Nucleus accumbens (tissue), 56 donors: ENCODE results near the gene FNDC10.

Experiments used
- DNase-seq, 56 donors: peaks; one replicate each; lab custom pipeline; 2025; lab: John Stamatoyannopoulos, UW

Gene FNDC10

GRCh38 chr1:1628754-1629429 lies 29.0 kb upstream of the FNDC10 start:
- DNase-seq, result no peak

DNA sequence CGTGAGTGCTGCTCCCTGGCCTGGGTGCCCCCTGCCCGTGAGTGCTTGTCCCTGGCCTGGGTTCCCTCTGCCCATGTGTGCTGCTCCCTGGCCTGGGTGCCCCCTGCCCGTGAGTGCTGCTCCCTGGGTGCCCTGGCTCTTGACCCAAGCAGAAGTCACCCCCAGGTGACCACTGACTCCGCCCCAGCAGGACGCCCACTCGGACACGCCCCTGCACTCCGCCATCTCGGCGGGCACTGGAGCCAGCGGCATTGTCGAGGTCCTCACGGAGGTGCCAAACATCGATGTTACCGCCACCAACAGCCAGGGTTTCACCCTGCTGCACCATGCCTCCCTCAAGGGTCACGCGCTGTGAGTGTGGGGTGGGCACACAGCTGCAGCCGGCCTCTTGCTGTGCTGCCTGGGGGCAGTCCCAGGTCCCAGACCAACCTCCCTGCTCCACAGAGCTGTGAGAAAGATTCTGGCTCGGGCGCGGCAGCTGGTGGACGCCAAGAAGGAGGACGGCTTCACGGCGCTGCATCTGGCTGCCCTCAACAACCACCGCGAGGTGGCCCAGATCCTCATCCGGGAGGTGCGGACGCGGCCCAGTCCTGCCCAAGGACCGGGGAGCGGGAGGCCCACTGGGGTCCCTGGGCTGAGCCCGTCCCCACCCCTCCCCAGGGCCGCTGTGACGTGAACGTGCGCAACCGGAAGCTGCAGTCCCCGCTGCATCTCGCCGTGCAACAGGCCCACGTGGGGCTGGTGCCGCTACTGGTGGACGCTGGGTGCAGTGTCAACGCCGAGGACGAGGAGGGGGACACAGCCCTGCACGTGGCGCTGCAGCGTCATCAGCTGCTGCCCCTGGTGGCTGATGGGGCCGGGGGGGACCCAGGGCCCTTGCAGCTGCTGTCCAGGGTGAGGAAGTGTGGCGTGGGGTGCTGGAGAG lies 28.2 kb upstream of the FNDC10 start:
- DNase-seq, result no peak

- no peak for DNase-seq
These were observed 27.4 kb upstream of the FNDC10 start for GRCh38 chr1:1627261-1627828.

- DNase-seq, result no peak
These were observed 26.5 kb upstream of the FNDC10 start for GRCh38 chr1:1626207-1627141.

GRCh38 chr1:1625824-1626206 lies 25.9 kb upstream of the FNDC10 start:
- DNase-seq, result no peak

DNA sequence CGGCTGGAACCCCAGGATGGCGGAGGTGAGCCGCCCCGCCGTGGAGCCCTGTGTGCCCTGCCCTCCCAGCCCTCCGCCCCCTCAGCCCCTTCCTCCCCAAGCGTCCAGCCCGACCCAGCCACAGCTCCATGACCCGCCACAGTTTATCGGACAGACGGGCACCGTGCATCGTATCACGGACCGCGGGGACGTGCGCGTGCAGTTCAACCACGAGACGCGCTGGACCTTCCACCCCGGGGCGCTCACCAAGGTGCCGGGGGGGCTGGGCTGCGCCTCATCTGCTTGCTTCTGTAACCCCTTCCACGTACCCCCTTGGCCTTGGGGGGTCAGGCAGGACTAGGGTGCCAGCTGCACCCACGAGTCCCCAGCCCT lies 25.5 kb upstream of the FNDC10 start:
- no peak for DNase-seq

- DNase-seq, result no peak
These were observed 24.8 kb upstream of the FNDC10 start for GRCh38 chr1:1624443-1625403.

GRCh38 chr1:1623631-1624442 lies 23.9 kb upstream of the FNDC10 start:
- no peak for DNase-seq

DNA sequence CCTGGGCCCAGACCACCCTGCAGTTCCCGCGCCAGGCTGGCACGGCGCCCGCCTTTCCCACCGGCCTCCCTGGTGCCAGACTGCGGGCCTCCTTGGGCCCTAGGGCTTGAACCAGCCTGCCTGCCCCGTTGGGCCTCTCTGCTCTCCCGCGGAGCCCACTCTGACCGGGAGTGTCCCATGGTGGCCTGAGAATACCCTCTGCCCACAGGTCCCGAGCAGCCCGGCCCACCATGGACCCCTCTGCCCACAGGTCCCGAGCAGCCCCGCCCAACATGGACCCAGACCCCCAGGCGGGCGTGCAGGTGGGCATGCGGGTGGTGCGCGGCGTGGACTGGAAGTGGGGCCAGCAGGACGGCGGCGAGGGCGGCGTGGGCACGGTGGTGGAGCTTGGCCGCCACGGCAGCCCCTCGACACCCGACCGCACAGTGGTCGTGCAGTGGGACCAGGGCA lies 23.3 kb upstream of the FNDC10 start:
- DNase-seq, result no peak

- DNase-seq, result no peak
These were observed 22.8 kb upstream of the FNDC10 start for GRCh38 chr1:1622788-1623094.

DNA sequence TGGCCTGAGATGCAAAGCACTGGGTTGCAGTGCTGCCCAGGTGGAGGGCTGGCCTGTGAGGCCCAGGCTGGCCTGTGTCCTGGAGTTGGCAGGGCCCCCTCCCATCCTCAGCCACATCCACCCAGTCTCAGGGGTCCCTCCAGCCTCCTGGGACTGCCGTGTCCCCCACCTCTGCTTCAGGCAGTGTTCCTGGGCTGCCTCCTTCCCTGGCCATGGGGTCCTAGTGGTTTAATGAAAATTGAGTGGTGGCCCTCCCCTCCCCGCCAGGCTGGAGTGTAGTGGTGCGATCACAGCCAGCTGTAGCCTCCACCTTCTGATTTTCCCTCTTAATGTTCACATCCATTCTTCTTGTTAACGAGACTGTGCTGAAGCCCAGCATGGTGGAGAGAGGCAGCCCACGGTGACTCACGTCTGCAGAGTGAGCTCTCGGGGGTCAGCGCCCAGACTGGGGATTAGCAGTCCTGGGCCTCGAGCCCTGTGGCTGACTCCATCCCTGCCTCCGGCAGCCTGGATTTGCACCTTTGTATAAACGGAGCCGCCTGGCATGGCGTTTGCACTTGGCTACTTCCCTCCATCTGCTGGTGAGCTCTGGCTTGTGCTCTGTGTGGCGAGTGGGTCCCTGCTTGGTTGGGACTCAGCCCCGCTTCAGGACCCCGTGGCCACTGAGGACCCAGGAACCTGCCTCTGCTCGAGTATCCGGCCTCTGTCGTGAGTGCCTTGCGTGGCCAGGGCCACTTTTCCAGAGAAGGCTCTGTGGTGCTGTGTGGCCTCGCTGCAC lies 22.3 kb upstream of the FNDC10 start:
- DNase-seq, result no peak

GRCh38 chr1:1621173-1622009 lies 21.5 kb upstream of the FNDC10 start:
- DNase-seq, result no peak

GRCh38 chr1:1620433-1621139 lies 20.7 kb upstream of the FNDC10 start:
- no peak for DNase-seq

DNA sequence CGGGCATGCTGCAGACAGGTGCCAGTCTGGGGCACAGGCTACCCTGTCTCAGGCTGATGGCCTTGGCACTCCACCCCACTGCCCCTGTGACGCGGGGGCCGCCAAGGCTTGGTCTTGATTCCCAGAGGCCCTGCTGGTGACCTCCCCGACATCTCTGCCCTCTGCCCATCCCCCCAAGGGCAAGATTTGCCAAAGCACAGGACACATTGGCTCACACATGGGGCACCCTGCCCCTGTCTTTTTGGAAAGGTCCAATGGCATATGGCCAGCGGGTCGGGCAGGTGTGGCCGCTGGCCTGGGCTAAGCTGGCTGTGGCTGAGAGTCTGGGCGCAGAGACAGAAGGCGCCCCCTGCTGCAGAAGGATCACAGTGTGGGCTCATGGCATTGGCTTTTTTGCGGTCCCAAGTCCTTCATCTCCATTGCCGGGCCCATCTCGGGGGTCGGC lies 20.0 kb upstream of the FNDC10 start:
- DNase-seq, result no peak

DNA sequence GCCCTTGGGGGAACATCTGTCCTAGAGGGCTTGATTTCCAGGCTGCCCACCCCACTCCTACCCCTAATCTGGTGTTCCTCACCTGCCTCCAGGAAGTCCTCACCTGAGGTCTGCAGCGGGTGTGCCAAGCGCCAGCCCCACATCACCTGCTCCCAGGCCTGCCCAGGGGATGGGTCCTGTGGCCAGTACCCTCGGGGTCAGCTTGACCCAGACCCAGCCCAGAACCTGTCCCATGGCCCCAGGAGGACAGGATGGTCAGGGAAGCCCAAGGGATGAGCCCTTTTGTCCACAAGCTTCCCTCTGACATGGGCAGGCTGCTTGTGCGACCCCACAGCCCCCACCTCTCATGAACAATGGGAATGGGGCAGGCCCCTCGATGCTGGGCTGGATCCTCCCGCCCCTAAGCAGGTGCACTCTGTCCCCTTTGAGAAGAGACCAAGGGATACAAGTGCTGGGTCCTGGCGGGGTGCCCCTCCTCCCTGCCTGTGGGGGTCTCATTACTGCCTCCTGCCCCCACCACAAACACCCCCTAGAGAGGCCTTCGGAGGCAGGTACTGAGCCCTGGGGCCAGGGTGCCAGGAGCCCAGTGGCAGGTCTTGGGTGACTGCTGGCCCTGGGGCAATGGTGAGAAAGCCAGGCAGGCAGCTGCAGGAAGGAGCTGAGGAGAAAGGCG lies 18.6 kb upstream of the FNDC10 start:
- DNase-seq, result no peak

DNA sequence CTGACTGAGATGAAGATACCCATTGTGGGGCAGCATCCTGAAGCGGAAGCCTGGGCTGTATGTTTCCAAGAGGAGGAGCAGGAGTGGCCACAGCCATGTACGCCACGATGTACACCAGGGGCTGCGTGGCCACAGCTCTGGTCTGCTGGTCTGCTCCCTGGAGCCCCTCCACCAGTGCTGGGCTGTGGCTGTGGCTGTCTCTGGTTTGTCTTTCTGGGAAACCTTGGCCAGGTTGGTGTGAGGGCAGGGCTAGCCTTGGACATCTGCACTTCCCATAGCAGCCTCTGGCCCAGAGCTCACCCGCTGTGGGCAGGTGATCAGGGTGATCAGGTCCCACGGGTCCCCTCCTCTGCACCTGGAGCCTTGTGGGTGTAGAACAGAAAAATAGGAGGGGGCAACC lies 18.0 kb upstream of the FNDC10 start:
- DNase-seq, result no peak
